Subcutaneous adipose tissue (tissue), 4 donors: ENCODE results near the gene BRIP1. TPM values are rescaled to one million over a fixed set of nuclear protein-coding genes. Genes with fewer than 3 reads are reported as not detected.
A peak's percentile ranks its signal among the peaks of the same experiment; 100 is the strongest.

Source experiments
- CTCF ChIP-seq: fragments of 450-650 bp; IDR thresholded peaks from one replicate; pipeline ENCODE4 v1.5.1; 2016; ENCODE audit warnings: low read depth, mild to moderate bottlenecking, control low read depth, antibody characterized with exemption, moderate library complexity
- total RNA-seq, 4 donors: library from RNA; depleted of rRNA; stranded (reverse); fragments of >200 nt; gene quantifications; one replicate each; pipeline ENCODE4 v1.1.0, GENCODE V29; 2016

Gene BRIP1
- total RNA-seq, 4 donors from 2014 or later = 0.33 to 1.1 (median 0.98) TPM

DNA sequence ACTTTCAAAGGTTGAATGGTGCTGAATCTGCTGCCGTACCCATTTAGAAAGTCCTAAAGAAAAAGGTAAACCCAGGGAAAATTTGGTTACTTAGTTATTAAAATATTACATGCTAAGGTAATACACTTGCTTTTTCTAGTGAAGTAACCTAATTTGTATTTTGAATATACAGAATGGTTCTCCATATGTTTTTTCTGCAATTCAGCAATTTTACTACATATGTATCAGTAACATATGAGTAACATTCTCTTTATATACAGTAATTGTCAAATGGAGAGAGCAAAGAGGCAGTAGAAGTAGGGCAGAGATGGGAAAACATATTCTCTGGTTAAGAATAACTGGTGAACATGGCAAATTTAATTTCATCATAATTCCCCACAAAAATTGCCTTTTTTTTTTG, 177.2 kb downstream of the BRIP1 start:
- TF ChIP-seq CTCF = no peak

DNA sequence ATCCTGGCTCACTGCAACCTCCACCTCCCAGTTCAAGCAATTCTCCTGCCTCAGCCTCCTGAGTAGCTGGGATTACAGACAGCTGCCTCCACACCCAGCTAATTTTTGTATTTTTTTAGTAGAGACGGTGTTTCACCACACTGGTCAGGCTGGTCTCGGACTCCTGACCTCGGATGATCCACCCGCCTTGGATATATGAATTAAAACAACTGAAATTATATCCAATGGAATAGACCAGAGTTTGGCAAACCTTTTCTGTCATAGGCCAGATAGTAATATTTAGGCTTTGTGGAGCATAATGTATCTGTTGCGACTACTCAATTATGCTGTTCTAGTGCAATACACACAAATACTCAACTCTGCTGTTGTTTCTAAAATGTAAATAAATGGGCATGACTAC, 178.5 kb downstream of the BRIP1 start:
- TF ChIP-seq CTCF = no peak

- TF ChIP-seq CTCF = no peak
Observed at GRCh38 chr17:61684172-61684571, 179.2 kb downstream of the BRIP1 start.

GRCh38 chr17:61683466-61683865, 179.9 kb downstream of the BRIP1 start:
- no peak for TF ChIP-seq CTCF

GRCh38 chr17:61680921-61681320, 182.4 kb downstream of the BRIP1 start:
- TF ChIP-seq CTCF = no peak

DNA sequence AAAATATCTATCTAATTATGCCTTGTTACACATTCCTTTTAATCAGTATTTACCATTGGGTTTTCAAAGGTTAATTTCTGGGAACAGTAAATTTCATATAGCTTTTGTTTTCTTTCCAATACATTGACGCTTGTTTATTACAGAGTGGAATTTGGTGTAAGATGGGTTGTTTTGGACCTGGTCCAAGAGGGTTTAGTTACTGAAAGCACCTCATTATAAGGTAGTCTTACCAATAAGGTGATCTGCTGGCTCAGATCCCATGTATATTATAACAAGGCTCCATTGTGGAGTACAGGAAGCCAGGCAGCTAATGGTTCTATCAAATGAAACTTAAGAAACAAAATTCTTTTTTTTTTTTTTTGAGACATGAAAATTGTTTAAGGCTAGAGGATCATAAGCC, 185.0 kb downstream of the BRIP1 start:
- peak; percentile 91 for TF ChIP-seq CTCF

DNA sequence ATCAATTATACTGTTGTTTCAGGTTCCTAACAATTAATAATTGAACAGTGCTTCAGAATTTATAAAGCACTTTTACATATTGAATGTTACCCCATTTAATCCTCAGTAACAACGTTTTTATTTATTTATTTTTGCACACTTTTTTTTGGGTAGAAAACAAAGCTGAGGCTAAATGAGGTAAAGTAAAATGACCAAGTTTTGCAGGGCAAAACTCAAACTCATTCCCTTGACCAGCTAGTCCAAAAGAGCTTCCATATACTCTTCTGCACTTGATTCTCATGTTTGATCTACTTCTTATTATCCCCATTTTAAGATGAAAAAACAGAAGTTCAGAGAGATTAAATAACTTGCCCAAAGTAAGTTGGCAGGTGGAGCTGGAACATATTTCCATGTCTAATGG, 191.2 kb downstream of the BRIP1 start:
- peak; percentile 86 for TF ChIP-seq CTCF
